ENCODE data around the gene ARHGEF10L.

ARHGEF10L gene

GRCh38 chr1:17569200-17570139 lies 30.0 kb downstream of the ARHGEF10L start:
- no peak overlapping the region for H3K4me3 ChIP-seq (ENCODE audit: low read depth, low read length)
- no peak for TF ChIP-seq CTCF (IDR thresholded peaks at IDR 0.05; ENCODE audit: insufficient read depth, low read depth, low read length, missing control alignments)
- no peak for DNase-seq (ENCODE audit: low read depth)

DNA sequence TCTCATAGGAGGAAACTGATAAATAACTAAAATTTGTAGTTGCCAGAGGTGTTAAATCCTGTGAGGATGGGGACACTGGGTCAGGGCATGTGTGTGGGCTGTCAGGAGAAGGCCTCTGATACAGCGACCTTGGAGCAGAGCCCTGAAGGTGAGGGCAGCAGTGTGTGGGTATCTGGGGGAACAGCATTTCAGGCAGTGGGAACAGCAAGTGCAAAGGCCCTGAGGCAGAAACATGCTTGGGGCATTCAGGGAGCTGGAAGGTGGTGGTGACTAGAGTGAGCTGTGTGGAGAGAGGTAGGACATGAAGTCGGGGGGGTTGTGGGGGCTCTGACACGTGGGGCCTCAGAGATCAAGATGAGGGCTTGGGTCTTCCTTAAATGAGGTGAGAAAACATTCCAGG lies 30.7 kb downstream of the ARHGEF10L start:
- DNase-seq (ENCODE audit: low read depth): no peak
- no peak overlapping the region for H3K4me3 ChIP-seq (ENCODE audit: low read depth, low read length)
- TF ChIP-seq CTCF (IDR thresholded peaks at IDR 0.05; ENCODE audit: insufficient read depth, low read depth, low read length, missing control alignments): no peak

- peak; percentile 28 for DNase-seq (ENCODE audit: low read depth)
These were observed 32.9 kb downstream of the ARHGEF10L start for GRCh38 chr1:17572264-17572985.

GRCh38 chr1:17573518-17574041 lies 34.1 kb downstream of the ARHGEF10L start:
- no peak for TF ChIP-seq CTCF (IDR thresholded peaks at IDR 0.05; ENCODE audit: insufficient read depth, low read depth, low read length, missing control alignments)
- no peak overlapping the region for H3K4me3 ChIP-seq (ENCODE audit: low read depth, low read length)
- DNase-seq (ENCODE audit: low read depth): no peak

More at GRCh38 chr1:17572264-17572985, 32.9 kb downstream of the ARHGEF10L start:
- peak; percentile 33 for TF ChIP-seq CTCF (IDR thresholded peaks at IDR 0.05; ENCODE audit: insufficient read depth, low read depth, low read length, missing control alignments)
- H3K4me3 ChIP-seq (ENCODE audit: low read depth, low read length): no peak overlapping the region

GRCh38 chr1:17574516-17574915 lies 35.0 kb downstream of the ARHGEF10L start:
- H3K4me3 ChIP-seq (ENCODE audit: low read depth, low read length): no peak overlapping the region
- no peak for TF ChIP-seq CTCF (IDR thresholded peaks at IDR 0.05; ENCODE audit: insufficient read depth, low read depth, low read length, missing control alignments)
- no peak for DNase-seq (ENCODE audit: low read depth)

- H3K4me3 ChIP-seq (ENCODE audit: low read depth, low read length): no peak overlapping the region
- no peak for DNase-seq (ENCODE audit: low read depth)
These were observed 36.5 kb downstream of the ARHGEF10L start for GRCh38 chr1:17575797-17576518.

More at GRCh38 chr1:17575797-17576518, 36.5 kb downstream of the ARHGEF10L start:
- no peak for TF ChIP-seq CTCF (IDR thresholded peaks at IDR 0.05; ENCODE audit: insufficient read depth, low read depth, low read length, missing control alignments)
